ENCODE measurements around the gene CCM2L. TPM values are rescaled to one million over a fixed set of nuclear protein-coding genes. Genes with fewer than 3 reads are reported as not detected.

Gene CCM2L
- total and polyA plus RNA-seq, 2 of the 8 experiments (the other 6 are each of a cell fraction or from before 2014, with no cell fraction given) = 5.5 to 15.8 TPM

GRCh38 chr20:31966991-31967655 lies 43.1 kb upstream of the CCM2L start (continued):
- TF ChIP-seq CTCF (IDR thresholded peaks at IDR 0.05; ENCODE audit: control extremely low read depth in 1 of 3, insufficient read depth in 1 of 3, low read depth in 1 of 3, low read length in 3 of 3) (no peak), POLR2A (IDR thresholded peaks at IDR 0.05; ENCODE audit: control extremely low read depth in 1 of 2, low read depth in 2 of 2, low read length in 2 of 2) (no peak), SIN3A (conservative IDR thresholded peaks at IDR 0.05 in 1 of 2, IDR thresholded peaks at IDR 0.05 in 1 of 2; ENCODE audit: low read depth in 1 of 2, low read length in 2 of 2) (no peak), KDM4A (IDR thresholded peaks at IDR 0.05; ENCODE audit: low read depth, low read length, severe bottlenecking) (no peak), BRCA1 (IDR thresholded peaks at IDR 0.05; ENCODE audit: low read depth, low read length) (no peak), POU5F1 (IDR thresholded peaks at IDR 0.05; ENCODE audit: low read depth, low read length) (no peak), BCL11A (IDR thresholded peaks at IDR 0.05; ENCODE audit: low read depth in 2 of 2, low read length in 2 of 2) (no peak), CBX5 (IDR thresholded peaks at IDR 0.05; ENCODE audit: low read depth, low read length) (no peak)
